ENCODE measurements around the gene FASTKD3.

The FASTKD3 gene

DNA sequence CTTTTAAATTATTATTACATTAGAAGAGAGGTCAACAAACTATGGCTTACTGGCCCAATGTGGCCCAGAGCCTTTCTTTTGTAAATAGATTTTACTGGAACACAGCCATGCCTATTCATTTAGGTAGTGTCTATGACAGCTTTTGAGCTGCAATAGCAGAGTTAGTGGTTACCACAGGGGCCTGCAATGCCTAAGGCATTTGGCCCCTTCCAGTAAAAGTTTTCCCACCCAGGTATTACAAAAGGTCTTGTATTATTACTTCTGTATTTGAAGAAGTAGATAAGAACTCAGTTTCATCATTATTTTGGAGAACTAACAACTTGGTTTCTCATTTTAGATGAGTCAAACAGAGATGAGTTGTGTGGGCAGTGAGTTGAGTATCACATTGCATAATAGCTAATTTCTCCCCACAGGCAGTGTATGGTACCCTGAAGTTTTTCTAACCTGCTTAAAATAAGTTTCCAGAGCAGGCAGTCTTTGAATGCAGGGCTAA is 9.6 kb upstream of the FASTKD3 start:
- no peak for DNase-seq

DNA sequence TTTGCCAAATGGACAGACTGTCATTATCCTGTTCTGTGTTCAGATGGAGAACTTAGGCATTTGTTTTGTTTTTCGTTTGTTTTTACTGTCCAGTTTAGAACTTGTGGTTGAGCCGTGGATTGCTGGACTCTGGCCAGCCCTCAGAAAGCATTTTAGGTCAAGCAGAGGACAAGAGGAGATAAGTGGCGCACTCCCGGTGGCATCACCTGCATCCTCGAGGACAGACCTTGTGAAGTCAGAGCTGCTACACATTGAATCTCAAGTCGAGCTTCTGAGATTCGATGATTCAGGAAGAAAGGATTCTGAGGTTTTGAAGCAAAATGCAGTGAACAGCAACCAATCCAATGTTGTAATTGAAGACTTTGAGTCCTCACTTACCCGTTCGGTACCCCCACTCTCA is 9.0 kb upstream of the FASTKD3 start:
- DNase-seq = no peak

GRCh38 chr5:7876867-7877266 is 8.0 kb upstream of the FASTKD3 start:
- no peak for DNase-seq

DNA sequence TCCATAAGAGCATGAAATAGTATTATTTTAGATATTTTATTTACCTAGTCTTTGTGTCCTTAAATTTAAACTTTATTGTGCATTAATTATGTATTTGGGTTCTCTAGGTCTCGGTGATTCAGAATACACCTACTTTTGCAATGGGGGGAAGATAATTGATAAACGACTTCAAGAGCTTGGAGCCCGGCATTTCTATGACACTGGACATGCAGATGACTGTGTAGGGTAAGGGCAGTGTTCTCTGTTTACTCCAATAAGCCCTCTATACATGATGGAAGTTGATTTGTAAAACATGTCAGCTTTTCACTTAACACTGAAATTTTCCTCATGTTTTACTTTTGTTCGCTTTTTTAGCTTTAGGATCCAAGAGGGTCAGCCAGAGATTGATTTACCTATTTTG is 6.3 kb upstream of the FASTKD3 start:
- DNase-seq = no peak

GRCh38 chr5:7874639-7875038 is 5.8 kb upstream of the FASTKD3 start:
- DNase-seq = no peak

GRCh38 chr5:7873216-7873615 is 4.4 kb upstream of the FASTKD3 start:
- no peak for DNase-seq

DNA sequence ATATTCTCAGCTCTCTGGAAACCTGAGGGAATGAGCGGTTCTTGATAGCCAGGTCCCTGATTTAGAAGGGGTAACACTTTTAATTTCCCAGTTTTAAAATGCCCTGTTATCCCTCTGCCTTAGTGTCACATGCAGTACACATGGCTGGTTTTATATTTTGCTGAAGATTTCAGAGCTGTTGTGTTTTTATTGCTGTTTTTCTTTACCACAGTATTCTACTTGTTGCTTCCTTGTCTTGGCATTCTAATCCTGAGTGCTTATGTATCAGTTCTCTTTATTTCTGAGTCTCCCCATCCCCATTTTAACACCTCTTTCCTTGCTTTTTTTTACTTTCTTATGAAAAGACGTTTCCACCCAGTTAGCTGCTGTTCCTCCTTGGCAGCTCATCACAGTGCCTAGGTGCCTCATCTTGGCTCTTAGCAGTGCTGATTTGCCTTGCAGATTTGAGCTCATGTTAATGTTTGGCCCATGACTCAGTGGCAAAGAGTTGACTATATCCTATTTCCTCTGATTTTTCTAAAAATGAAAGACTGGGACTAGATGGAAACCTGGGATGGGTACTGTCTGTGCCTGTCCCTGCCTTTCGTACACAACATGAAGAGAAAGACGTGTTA is 3.8 kb upstream of the FASTKD3 start:
- DNase-seq = no peak

DNA sequence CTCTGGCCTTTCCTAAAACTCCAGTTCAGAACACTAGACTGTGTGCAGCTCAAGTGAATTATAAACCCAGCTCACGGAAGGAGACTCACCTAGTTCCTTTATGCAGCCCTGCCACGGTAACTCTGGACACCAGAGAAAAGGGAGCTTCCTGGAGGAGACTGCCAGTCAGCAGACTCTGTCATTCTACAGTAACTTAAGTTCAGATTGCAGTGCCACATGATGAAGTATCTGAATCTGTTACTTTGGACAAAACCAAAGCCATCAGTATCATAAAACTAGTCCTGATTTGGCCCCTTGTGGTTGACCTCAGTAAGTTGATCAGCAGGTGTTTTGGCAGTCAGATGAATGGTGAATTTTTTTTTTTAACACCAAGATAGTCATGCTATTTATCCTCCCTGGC is 2.8 kb upstream of the FASTKD3 start:
- no peak for DNase-seq

DNA sequence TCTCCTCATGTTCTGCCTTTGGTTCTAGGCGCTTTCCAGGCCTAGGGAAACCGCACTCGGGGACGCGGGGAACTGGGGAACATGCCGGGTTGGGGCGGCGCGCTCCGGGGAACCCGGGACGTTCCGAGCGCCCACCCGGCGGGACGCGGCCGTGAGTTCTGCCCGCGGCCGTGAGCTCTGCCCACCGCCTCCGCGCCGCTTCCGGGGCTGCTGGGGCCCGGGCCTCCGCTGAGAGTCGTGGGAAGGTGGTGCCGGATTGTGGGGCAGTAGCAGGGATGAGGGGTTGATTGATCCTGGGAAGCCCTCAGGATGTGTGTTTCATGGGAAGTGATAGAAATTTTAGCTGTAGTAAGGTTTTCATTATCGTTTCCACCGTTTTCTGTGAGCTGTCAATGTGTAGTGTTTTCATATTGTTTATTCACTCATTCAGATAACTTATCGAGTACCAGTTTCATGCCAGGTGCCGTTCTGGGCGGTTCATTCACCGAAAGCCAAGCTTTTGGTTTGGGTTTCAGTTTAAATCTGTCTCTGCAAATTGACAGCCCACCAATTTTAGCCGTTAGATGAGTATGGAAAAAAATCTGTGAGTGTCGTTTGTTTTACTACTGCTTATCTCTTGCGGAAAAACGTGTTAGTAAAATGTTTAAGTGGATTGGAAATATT is 774 bp upstream of the FASTKD3 start:
- no peak for DNase-seq

DNA sequence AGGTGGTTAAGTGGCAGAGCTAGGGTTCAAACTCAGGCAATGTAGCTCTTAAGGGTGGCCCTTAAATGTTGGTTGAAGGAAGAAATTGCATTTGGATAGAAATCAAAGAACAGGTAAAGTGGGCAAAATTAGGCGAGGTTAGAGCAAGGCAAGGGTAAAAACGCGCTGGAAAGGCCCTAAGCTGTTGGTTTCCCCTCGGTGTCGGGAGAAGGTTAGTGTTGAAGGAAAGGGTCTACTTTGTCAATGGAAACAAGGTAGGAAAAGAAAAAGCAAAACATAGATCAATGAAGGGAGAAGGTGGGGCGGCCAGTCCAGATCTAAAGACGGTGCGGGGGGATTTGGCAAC is 431 bp downstream of the FASTKD3 start:
- DNase-seq = no peak

DNA sequence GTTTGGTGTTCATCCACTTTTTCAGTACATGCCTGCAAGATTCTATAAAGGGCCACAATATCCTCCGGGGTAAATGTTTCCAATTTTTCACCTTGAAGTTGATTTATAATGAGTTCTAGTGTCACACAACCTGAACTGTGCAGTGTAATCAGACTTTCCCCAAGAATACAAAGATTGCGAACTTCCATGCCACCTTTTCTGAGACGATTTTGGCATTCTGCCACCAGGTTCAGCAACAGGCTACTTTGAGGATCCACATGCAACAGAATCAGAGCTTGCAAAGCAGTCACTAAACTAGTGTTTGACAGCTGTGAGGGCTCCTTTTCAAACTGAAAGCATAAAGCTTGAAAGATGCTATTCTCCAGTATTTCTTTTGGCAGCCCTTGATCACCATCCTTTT is 1.6 kb downstream of the FASTKD3 start:
- DNase-seq = no peak

DNA sequence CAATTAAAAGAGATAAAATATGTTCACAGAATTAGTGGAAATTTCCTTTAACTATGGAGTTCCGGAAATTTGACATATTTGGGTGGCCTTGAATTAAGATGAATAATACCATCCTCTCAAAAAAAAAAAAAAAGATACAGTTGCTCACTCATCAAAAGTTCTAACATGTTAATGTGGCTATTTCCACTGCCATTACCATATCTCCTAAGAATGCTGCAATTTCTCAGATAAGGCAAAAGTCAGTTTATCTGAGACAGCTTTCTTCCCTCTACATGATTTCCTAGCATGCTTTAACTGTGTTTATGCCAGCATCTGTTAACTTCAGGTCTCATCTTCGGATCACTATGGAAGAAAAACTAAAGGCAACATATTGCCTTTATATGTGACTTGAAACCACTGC is 2.6 kb downstream of the FASTKD3 start:
- no peak for DNase-seq

- no peak for DNase-seq
These were observed 10.8 kb downstream of the FASTKD3 start for GRCh38 chr5:7857926-7858632.

- no peak for DNase-seq
These were observed 11.5 kb downstream of the FASTKD3 start for GRCh38 chr5:7857361-7857760.

DNA sequence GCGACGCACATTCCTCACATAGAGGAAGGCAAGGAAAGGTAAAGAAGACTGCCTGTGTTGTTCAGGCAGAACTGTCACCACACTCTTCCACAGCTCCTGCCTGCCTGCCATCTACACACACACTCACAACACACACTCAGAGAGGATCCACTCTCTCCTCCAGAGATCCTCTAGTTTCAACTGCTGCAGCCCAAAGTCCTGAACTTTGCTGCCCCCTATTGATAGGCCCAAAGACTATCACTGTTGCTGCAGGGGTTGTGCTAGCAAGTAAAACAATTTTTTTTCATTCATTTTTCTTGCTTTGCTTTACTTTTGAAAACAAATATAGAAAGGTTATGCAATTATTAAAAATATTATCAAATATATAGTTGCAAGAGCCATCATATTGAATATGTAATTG is 12.0 kb downstream of the FASTKD3 start:
- DNase-seq = peak; percentile 33

GRCh38 chr5:7855611-7856010 is 13.2 kb downstream of the FASTKD3 start:
- DNase-seq = no peak

GRCh38 chr5:7852988-7853387 is 15.8 kb downstream of the FASTKD3 start:
- no peak for DNase-seq

DNA sequence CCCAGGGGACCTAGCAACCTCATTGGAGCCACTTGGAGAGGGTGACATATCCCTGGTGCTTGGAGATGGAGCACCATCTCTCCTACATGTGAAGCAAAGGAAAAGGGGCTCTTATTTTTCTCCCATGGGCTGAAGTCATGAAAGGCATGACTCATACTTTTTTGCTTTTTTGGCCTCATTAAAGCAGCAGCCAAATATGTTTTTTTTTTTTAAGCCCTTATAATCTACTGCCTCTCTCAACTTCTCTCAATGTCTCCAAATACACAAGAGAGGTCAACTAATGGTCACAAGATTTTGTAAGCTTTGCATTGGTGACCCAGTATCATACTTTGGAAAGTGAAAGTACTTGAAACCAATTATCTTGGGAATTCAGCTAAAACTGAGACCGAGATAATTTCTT is 16.3 kb downstream of the FASTKD3 start:
- DNase-seq = no peak

- no peak for DNase-seq
These were observed 17.1 kb downstream of the FASTKD3 start for GRCh38 chr5:7851617-7852289.

DNA sequence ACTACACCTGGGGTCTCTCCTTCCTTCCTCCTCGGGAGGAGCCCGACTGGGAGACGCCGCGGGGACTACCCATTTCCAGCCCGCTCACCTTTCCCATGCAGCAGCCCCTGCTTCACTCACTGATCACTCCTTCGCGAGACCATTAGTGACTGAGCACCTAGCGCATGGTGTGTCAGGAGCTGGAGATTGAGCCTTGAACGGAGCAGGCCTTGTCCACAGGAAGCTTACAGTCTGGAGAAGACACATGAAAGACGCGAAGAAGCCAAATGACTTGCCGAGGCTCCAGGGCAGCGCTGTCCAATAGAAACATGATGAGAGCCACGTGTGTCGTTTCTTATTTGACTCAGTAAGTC is 17.6 kb downstream of the FASTKD3 start:
- DNase-seq = no peak

DNA sequence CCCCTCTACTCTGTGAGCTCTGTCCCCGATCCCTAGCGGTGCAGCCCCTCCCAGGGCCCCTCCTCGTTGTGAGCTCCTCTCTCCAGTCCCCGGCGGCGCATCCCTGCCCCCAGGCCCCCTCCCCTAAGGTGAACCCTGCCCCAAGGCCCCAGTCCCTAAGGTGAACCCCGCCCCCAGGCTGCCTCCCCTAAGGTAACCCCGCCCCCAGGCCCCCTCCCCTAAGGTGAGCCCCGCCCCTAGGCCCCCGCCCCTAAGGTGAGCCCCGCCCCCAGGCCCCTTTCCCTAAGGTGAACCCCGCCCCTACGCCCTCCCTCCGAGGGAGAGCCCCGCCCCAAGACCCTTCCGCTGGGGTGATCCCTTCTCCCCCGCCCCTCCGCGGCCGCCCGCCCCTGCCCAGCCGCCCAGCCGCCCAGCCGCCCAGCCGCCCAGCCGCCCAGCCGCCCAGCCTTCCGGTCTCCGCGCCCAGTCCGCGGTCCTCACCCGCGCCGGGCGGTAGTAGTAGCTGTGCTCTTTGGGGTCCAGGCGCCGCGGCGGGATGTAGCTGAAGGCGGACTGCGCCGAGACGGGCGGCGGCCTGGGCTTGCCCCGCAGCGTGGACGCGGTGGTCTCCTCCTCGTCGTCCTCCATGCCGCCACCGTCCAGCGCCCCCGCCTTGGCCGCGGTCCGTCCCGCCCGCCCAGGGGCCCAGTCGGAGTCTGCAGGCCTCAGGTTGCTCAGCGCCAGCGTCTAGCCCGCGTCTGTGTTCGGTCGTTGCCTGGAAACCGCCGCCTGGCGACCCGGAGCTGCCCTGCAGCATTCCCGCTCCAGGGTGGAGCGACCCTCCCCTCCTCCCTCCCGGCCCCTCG is 18.2 kb downstream of the FASTKD3 start, which contains the start of gene CFAP90:
TSS of gene CFAP90 (minus strand) at position 739 of the 845 bp plus-strand sequence. CDS start at position 627, 112 bp downstream.
- peak; percentile 69 for DNase-seq

- DNase-seq = no peak
These were observed 19.0 kb downstream of the FASTKD3 start for GRCh38 chr5:7849681-7850394.

All from NCI-H1417 treated with DMSO at 0.1 percent for 48 hours (cell line).